ENCODE data around the gene SCLT1.

GRCh38 chr4:129064717-129065116 lies 28.6 kb downstream of the SCLT1 start:
- TF ChIP-seq BACH1 (IDR thresholded peaks at IDR 0.05; ENCODE audit: low read length), result no peak
- TF ChIP-seq CHD1 (IDR thresholded peaks at IDR 0.05; ENCODE audit: low read depth, low read length), result no peak
- TF ChIP-seq, protein P1, sequence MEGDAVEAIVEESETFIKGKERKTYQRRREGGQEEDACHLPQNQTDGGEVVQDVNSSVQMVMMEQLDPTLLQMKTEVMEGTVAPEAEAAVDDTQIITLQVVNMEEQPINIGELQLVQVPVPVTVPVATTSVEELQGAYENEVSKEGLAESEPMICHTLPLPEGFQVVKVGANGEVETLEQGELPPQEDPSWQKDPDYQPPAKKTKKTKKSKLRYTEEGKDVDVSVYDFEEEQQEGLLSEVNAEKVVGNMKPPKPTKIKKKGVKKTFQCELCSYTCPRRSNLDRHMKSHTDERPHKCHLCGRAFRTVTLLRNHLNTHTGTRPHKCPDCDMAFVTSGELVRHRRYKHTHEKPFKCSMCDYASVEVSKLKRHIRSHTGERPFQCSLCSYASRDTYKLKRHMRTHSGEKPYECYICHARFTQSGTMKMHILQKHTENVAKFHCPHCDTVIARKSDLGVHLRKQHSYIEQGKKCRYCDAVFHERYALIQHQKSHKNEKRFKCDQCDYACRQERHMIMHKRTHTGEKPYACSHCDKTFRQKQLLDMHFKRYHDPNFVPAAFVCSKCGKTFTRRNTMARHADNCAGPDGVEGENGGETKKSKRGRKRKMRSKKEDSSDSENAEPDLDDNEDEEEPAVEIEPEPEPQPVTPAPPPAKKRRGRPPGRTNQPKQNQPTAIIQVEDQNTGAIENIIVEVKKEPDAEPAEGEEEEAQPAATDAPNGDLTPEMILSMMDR (IDR thresholded peaks at IDR 0.05; ENCODE audit: control extremely low read depth in 1 of 3, insufficient read depth in 1 of 3, low read depth in 1 of 3, low read length in 3 of 3), result no peak
- no peak for TF ChIP-seq EZH2 (IDR thresholded peaks at IDR 0.05; ENCODE audit: low read depth, low read length, severe bottlenecking)
- TF ChIP-seq POLR2A (IDR thresholded peaks at IDR 0.05; ENCODE audit: control extremely low read depth in 1 of 2, low read depth in 2 of 2, low read length in 2 of 2), result no peak
- TF ChIP-seq CREB1 (IDR thresholded peaks at IDR 0.05), result no peak
- no peak for TF ChIP-seq YY1 (IDR thresholded peaks at IDR 0.05; ENCODE audit: low read depth, low read length)

All from H1 (cell line).